ENCODE results near the gene GSTM5. TPM values are rescaled to one million over a fixed set of nuclear protein-coding genes. Genes with fewer than 3 reads are reported as not detected.

The GSTM5 gene
- total and polyA plus RNA-seq, 4 donors: 0.59 to 2.8 (median 1.3) TPM

DNA sequence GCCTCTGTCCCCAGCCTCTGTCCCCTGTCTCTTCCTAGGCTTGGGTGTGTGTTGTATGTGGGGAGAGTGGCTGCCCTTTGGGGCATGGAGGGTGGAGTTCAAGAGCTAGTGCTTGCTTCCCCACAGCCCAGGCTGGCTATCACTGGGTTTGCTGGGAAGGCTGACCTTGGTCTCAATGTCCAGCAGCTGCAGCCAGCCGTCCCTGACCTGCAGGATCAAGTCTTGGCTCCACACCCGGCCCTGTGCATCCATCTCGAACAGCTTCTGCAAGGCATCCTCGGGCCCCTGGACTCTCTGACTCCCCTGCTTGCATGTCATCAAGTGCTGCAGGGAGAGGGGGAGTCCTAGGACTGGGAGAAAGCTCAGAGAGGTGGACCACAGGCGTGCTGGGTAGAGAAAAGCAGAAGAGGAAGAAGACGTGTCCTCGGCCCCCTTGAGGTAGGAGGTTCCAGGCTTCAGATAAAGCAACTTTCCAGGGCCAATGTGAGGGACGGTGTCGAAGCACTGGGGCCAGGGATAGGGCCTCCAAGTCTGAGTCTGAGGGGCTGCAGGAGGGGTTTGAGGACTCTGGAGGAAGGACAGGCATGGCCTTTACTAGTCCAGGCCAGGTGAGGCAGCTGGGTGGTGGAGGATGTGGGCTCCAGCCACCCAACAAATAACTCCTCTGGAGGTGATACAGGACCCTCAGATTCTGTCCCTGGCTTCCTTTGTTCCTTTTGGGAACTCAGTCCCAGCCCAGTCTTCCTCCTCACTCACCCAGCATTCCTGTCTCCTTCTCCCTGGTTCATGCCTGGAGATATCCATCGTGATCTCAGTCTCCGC lies 47.7 kb downstream of the GSTM5 start:
- DNase-seq (ENCODE audit: low spot score): no peak
- no peaks in the 10 kb centered on the region for H3K36me3 ChIP-seq (ENCODE audit: control insufficient read depth in 4 of 4, insufficient read depth in 3 of 4, low read depth in 1 of 4, low read length in 3 of 4)
- TF ChIP-seq RAD21 (IDR thresholded peaks at IDR 0.05) (no peak), SP1 (IDR thresholded peaks at IDR 0.05) (no peak), FOXA2 (IDR thresholded peaks at IDR 0.05) (no peak), TAF1 (conservative IDR thresholded peaks at IDR 0.05) (no peak), NR2F2 (IDR thresholded peaks at IDR 0.05) (no peak), JUND (IDR thresholded peaks at IDR 0.05) (no peak), FOXA1 (IDR thresholded peaks at IDR 0.05) (no peak), HNF4G (IDR thresholded peaks at IDR 0.05) (no peak), HNF4A (conservative IDR thresholded peaks at IDR 0.05) (no peak)
- TF ChIP-seq, protein P1, sequence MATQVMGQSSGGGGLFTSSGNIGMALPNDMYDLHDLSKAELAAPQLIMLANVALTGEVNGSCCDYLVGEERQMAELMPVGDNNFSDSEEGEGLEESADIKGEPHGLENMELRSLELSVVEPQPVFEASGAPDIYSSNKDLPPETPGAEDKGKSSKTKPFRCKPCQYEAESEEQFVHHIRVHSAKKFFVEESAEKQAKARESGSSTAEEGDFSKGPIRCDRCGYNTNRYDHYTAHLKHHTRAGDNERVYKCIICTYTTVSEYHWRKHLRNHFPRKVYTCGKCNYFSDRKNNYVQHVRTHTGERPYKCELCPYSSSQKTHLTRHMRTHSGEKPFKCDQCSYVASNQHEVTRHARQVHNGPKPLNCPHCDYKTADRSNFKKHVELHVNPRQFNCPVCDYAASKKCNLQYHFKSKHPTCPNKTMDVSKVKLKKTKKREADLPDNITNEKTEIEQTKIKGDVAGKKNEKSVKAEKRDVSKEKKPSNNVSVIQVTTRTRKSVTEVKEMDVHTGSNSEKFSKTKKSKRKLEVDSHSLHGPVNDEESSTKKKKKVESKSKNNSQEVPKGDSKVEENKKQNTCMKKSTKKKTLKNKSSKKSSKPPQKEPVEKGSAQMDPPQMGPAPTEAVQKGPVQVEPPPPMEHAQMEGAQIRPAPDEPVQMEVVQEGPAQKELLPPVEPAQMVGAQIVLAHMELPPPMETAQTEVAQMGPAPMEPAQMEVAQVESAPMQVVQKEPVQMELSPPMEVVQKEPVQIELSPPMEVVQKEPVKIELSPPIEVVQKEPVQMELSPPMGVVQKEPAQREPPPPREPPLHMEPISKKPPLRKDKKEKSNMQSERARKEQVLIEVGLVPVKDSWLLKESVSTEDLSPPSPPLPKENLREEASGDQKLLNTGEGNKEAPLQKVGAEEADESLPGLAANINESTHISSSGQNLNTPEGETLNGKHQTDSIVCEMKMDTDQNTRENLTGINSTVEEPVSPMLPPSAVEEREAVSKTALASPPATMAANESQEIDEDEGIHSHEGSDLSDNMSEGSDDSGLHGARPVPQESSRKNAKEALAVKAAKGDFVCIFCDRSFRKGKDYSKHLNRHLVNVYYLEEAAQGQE (IDR thresholded peaks at IDR 0.05): no peak
- TF ChIP-seq, protein P2, sequence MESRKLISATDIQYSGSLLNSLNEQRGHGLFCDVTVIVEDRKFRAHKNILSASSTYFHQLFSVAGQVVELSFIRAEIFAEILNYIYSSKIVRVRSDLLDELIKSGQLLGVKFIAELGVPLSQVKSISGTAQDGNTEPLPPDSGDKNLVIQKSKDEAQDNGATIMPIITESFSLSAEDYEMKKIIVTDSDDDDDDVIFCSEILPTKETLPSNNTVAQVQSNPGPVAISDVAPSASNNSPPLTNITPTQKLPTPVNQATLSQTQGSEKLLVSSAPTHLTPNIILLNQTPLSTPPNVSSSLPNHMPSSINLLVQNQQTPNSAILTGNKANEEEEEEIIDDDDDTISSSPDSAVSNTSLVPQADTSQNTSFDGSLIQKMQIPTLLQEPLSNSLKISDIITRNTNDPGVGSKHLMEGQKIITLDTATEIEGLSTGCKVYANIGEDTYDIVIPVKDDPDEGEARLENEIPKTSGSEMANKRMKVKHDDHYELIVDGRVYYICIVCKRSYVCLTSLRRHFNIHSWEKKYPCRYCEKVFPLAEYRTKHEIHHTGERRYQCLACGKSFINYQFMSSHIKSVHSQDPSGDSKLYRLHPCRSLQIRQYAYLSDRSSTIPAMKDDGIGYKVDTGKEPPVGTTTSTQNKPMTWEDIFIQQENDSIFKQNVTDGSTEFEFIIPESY (IDR thresholded peaks at IDR 0.05): no peak
- TF ChIP-seq, protein P3, sequence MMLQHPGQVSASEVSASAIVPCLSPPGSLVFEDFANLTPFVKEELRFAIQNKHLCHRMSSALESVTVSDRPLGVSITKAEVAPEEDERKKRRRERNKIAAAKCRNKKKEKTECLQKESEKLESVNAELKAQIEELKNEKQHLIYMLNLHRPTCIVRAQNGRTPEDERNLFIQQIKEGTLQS (IDR thresholded peaks at IDR 0.05): no peak

DNA sequence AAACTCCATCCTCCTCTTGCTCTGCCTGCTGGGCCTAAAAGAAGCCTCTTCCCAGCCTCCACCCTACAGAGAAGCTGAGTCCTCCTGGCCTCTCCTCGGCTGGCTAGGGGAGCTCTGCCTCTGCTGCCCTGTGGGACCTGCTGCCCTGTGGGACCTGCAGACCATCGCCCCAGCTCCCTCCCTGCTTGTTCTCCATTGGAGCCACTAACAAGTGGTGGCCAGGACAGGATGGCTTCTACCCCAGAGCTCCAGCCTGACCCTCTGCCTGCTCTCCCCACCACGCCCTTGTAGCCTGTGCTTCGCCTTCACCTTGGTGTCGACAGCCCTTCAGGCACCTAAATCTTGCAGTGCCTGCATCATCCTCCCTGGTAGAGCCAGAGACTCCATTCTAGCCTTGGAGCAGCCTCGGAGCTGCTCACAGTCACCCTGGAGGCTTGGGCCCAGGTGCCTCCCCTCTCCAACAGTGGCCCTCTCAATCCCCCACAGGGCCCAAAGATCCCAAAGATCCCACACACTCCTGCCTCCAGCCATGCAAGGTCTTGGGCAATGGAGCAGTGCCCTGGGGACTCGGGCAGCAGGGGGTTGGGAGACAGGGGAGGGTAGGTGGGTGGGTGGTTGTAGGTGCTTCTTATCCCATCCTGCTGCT lies 48.7 kb downstream of the GSTM5 start:
- Histone ChIP-seq H3K4me1 (ENCODE audit: control insufficient read depth in 4 of 4, insufficient read depth in 4 of 4, low read length in 3 of 4) (peaks cover 0 to 5% (median 2%) of the 10 kb centered on the region in 4 donors), H3K27me3 (ENCODE audit: control insufficient read depth in 4 of 4, insufficient read depth in 4 of 4, low read length in 3 of 4) (no peaks in the 10 kb centered on the region), H3K9ac (ENCODE audit: low read depth in 1 of 2, low read length in 2 of 2) (no peak overlapping the region), H3K27ac (ENCODE audit: low read depth in 1 of 2, low read length in 2 of 2) (no peak overlapping the region), H3K36me3 (ENCODE audit: control insufficient read depth in 4 of 4, insufficient read depth in 3 of 4, low read depth in 1 of 4, low read length in 3 of 4) (no peaks in the 10 kb centered on the region), H3K9me3 (ENCODE audit: control insufficient read depth in 4 of 4, low read length in 3 of 4) (no peaks in the 10 kb centered on the region), H3K4me3 (ENCODE audit: low read depth in 1 of 3, low read length in 3 of 3) (no peak overlapping the region)
- 93% methylated on average over 7 of the region's 7 CpGs for WGBS
- no peak for DNase-seq (ENCODE audit: low spot score)
- no peak for TF ChIP-seq NR2F2 (IDR thresholded peaks at IDR 0.05)
- no peak for TF ChIP-seq SP1 (IDR thresholded peaks at IDR 0.05)
- TF ChIP-seq HNF4A (conservative IDR thresholded peaks at IDR 0.05): no peak
- no peak for TF ChIP-seq JUND (IDR thresholded peaks at IDR 0.05)
- TF ChIP-seq, protein P2 (IDR thresholded peaks at IDR 0.05): no peak
- TF ChIP-seq, protein P1 (IDR thresholded peaks at IDR 0.05): no peak
- no peak for TF ChIP-seq GABPA (IDR thresholded peaks at IDR 0.05 in 1 of 2, conservative IDR thresholded peaks at IDR 0.05 in 1 of 2)
- TF ChIP-seq YY1 (IDR thresholded peaks at IDR 0.05): no peak
- TF ChIP-seq HNF4G (IDR thresholded peaks at IDR 0.05): no peak
- no peak for TF ChIP-seq FOXA1 (IDR thresholded peaks at IDR 0.05)
- TF ChIP-seq, protein P4, sequence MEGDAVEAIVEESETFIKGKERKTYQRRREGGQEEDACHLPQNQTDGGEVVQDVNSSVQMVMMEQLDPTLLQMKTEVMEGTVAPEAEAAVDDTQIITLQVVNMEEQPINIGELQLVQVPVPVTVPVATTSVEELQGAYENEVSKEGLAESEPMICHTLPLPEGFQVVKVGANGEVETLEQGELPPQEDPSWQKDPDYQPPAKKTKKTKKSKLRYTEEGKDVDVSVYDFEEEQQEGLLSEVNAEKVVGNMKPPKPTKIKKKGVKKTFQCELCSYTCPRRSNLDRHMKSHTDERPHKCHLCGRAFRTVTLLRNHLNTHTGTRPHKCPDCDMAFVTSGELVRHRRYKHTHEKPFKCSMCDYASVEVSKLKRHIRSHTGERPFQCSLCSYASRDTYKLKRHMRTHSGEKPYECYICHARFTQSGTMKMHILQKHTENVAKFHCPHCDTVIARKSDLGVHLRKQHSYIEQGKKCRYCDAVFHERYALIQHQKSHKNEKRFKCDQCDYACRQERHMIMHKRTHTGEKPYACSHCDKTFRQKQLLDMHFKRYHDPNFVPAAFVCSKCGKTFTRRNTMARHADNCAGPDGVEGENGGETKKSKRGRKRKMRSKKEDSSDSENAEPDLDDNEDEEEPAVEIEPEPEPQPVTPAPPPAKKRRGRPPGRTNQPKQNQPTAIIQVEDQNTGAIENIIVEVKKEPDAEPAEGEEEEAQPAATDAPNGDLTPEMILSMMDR (IDR thresholded peaks at IDR 0.05; ENCODE audit: low read depth, low read length, missing input control): no peak
- TF ChIP-seq RXRA (IDR thresholded peaks at IDR 0.05): no peak

More for the DNA sequence above, 47.7 kb downstream of the GSTM5 start:
- Histone ChIP-seq H3K27me3 (ENCODE audit: control insufficient read depth in 4 of 4, insufficient read depth in 4 of 4, low read length in 3 of 4) (no peaks in the 10 kb centered on the region), H3K4me1 (ENCODE audit: control insufficient read depth in 4 of 4, insufficient read depth in 4 of 4, low read length in 3 of 4) (peaks cover 0 to 5% (median 2%) of the 10 kb centered on the region in 4 donors), H3K9ac (ENCODE audit: low read depth in 1 of 2, low read length in 2 of 2) (no peak overlapping the region), H3K9me3 (ENCODE audit: control insufficient read depth in 4 of 4, low read length in 3 of 4) (no peaks in the 10 kb centered on the region), H3K4me3 (ENCODE audit: low read depth in 1 of 3, low read length in 3 of 3) (no peak overlapping the region), H3K27ac (ENCODE audit: low read depth in 1 of 2, low read length in 2 of 2) (no peak overlapping the region)
- WGBS: 92% methylated on average over 11 of the region's 11 CpGs

Data from liver (tissue), 9 donors.